Caco-2 (cell line): ENCODE measurements around the gene MYL7. TPM values are rescaled to one million over a fixed set of nuclear protein-coding genes. Genes with fewer than 3 reads are reported as not detected.
A peak's percentile ranks its signal among the peaks of the same experiment; 100 is the strongest.

Experiments
- BruUV-seq: library from RNA; stranded (reverse); fragments of 400-500 nt; replicated peaks from 2 replicates; lab custom pipeline; 2021; lab: Mats Ljungman, UMichigan
- CTCF ChIA-PET: fragments of 300-600 bp; sonication (Branson Sonifier 250); formaldehyde crosslinking; loops from one replicate; lab custom pipeline; 2022; ENCODE audit warnings: antibody characterized with exemption; lab: Charles Lee
- POLR2A ChIA-PET: fragments of 300-600 bp; sonication (Branson Sonifier 250); formaldehyde crosslinking; loops from one replicate; lab custom pipeline; 2022; ENCODE audit warnings: antibody characterized with exemption; lab: Charles Lee
- DNase-seq, 2 experiments: peaks; one replicate each; pipeline versions ENCODE4 v3.0.0 to v3.0.0-alpha.2; 2020 to 2022
- H3K27me3 ChIP-seq: replicated peaks from 2 replicates; pipeline ENCODE4 v1.6.0; 2011; ENCODE audit warnings: low read length; ENCODE audit not compliant: control insufficient read depth, insufficient read depth
- H3K36me3 ChIP-seq: 2 replicates; pipeline ENCODE4 v1.5.1; 2011; ENCODE audit warnings: low read length; ENCODE audit not compliant: control insufficient read depth, insufficient read depth
- H3K4me1 ChIP-seq: fragments of 250-450 bp; sonication (Bioruptor Pico); 2 replicates; pipeline ENCODE4 v1.5.1; 2020; ENCODE audit warnings: mild to moderate bottlenecking
- H3K4me3 ChIP-seq: 2 replicates; pipeline ENCODE4 v1.5.1; 2011; ENCODE audit warnings: low read depth, mild to moderate bottlenecking, control low read depth, low read length
- H3K9me3 ChIP-seq: fragments of 250-450 bp; sonication (Bioruptor Pico); 2 replicates; pipeline ENCODE4 v1.5.1; 2020; ENCODE audit warnings: mild to moderate bottlenecking, moderate library complexity
- H3K27ac Mint-ChIP-seq: one replicate; pipeline ENCODE4 v1.8.0; 2022; ENCODE audit warnings: mixed read lengths; ENCODE audit not compliant: unreplicated experiment
- H3K27me3 Mint-ChIP-seq: one replicate; pipeline ENCODE4 v1.8.0; 2022; ENCODE audit warnings: mixed read lengths; ENCODE audit not compliant: insufficient read depth, unreplicated experiment
- H3K36me3 Mint-ChIP-seq: one replicate; pipeline ENCODE4 v1.8.0; 2022; ENCODE audit warnings: mild to moderate bottlenecking, mixed read lengths; ENCODE audit not compliant: insufficient read depth, unreplicated experiment
- H3K4me1 Mint-ChIP-seq: one replicate; pipeline ENCODE4 v1.8.0; 2022; ENCODE audit warnings: low read depth, mixed read lengths; ENCODE audit not compliant: unreplicated experiment
- H3K4me3 Mint-ChIP-seq: one replicate; pipeline ENCODE4 v1.8.0; 2022; ENCODE audit warnings: mild to moderate bottlenecking, moderate library complexity, mixed read lengths; ENCODE audit not compliant: unreplicated experiment
- H3K9me3 Mint-ChIP-seq: one replicate; pipeline ENCODE4 v1.8.0; 2022; ENCODE audit warnings: mixed read lengths; ENCODE audit not compliant: unreplicated experiment
- CTCF ChIP-seq, 2 experiments: fragments of 200-600 bp in 1 of 2; IDR thresholded peaks; 1 replicate in 1 of 2; 2 replicates in 1 of 2; pipeline versions ENCODE4 v1.5.1 to v1.8.0; 2011 to 2022; ENCODE audit warnings: antibody characterized with exemption in 1 of 2, control low read depth in 1 of 2, inconsistent platforms in 1 of 2, low read depth in 1 of 2, low read length in 1 of 2, mild to moderate bottlenecking in 1 of 2, moderate library complexity in 1 of 2; ENCODE audit not compliant: insufficient read depth in 1 of 2, severe bottlenecking in 1 of 2, unreplicated experiment in 1 of 2
- intact Hi-C: fragments of 100-400 bp; cut with micrococcal nuclease; formaldehyde crosslinking; loops from one replicate; pipeline ENCODE4 v1.10.0; 2022; ENCODE audit not compliant: unreplicated experiment
- total RNA-seq: library from RNA; stranded (reverse); gene quantifications from 2 replicates; pipeline ENCODE4 v1.2.3, GENCODE V29; 2022

Gene MYL7
- total RNA-seq, 1 experiment from 2014 or later: 16.2 TPM

GRCh38 chr7:44153948-44154335 is 12.8 kb upstream of the MYL7 start:
- DNase-seq: no peak
- BruUV-seq: no TSS peak
- no peak overlapping the region for H3K27ac Mint-ChIP-seq
- TF ChIP-seq CTCF (IDR thresholded peaks at IDR 0.05; ENCODE audit: insufficient read depth in 1 of 2, low read depth in 1 of 2, low read length in 1 of 2, severe bottlenecking in 1 of 2, unreplicated experiment in 1 of 2): no peak
- POLR2A ChIA-PET: no interaction called here
- no peaks in the 10 kb centered on the region for H3K27me3 Mint-ChIP-seq
- H3K4me3 ChIP-seq: no peak overlapping the region
- no peaks in the 10 kb centered on the region for H3K36me3 ChIP-seq
- no peaks in the 10 kb centered on the region for H3K36me3 Mint-ChIP-seq
- H3K27me3 ChIP-seq: no peaks in the 10 kb centered on the region
- CTCF ChIA-PET: interaction anchor here (1.1 kb wide), 1 partner anchor 43 kb away, joined by 3 read pairs; no protein-coding TSS in a partner anchor
- H3K4me3 Mint-ChIP-seq: no peak overlapping the region
- H3K4me1 Mint-ChIP-seq: peaks cover 6% of the 10 kb centered on the region
- intact Hi-C loops: no loop called here
- H3K4me1 ChIP-seq: no peaks in the 10 kb centered on the region
- no peaks in the 10 kb centered on the region for H3K9me3 Mint-ChIP-seq
- no peaks in the 10 kb centered on the region for H3K9me3 ChIP-seq

- H3K9me3 ChIP-seq: no peaks in the 10 kb centered on the region
- H3K27me3 ChIP-seq: no peaks in the 10 kb centered on the region
- H3K36me3 Mint-ChIP-seq: no peaks in the 10 kb centered on the region
- intact Hi-C loops: no loop called here
- H3K4me1 ChIP-seq: no peaks in the 10 kb centered on the region
- H3K4me3 Mint-ChIP-seq: no peak overlapping the region
- BruUV-seq: no TSS peak
- no peaks in the 10 kb centered on the region for H3K27me3 Mint-ChIP-seq
- no peak for TF ChIP-seq CTCF (IDR thresholded peaks at IDR 0.05; ENCODE audit: insufficient read depth in 1 of 2, low read depth in 1 of 2, low read length in 1 of 2, severe bottlenecking in 1 of 2, unreplicated experiment in 1 of 2)
- CTCF ChIA-PET: no interaction called here
- H3K4me3 ChIP-seq: no peak overlapping the region
- peak in 1 of 2 experiments; percentile 26 for DNase-seq
- H3K36me3 ChIP-seq: no peaks in the 10 kb centered on the region
- H3K4me1 Mint-ChIP-seq: peaks cover 6% of the 10 kb centered on the region
- H3K27ac Mint-ChIP-seq: no peak overlapping the region
- no peaks in the 10 kb centered on the region for H3K9me3 Mint-ChIP-seq
- POLR2A ChIA-PET: no interaction called here
These were observed 12.1 kb upstream of the MYL7 start for GRCh38 chr7:44152971-44153947.

GRCh38 chr7:44151956-44152355 is 10.8 kb upstream of the MYL7 start:
- Histone ChIP-seq H3K36me3 (no peaks in the 10 kb centered on the region), H3K4me3 (no peak overlapping the region), H3K27me3 (no peaks in the 10 kb centered on the region), H3K4me1 (no peaks in the 10 kb centered on the region), H3K9me3 (no peaks in the 10 kb centered on the region)
- Mint-ChIP-seq H3K27ac (no peak overlapping the region), H3K9me3 (no peaks in the 10 kb centered on the region), H3K4me3 (no peak overlapping the region), H3K27me3 (no peaks in the 10 kb centered on the region), H3K36me3 (no peaks in the 10 kb centered on the region), H3K4me1 (peaks cover 6% of the 10 kb centered on the region)
- CTCF ChIA-PET: no interaction called here
- intact Hi-C loops: no loop called here
- no peak for TF ChIP-seq CTCF (IDR thresholded peaks at IDR 0.05; ENCODE audit: insufficient read depth in 1 of 2, low read depth in 1 of 2, low read length in 1 of 2, severe bottlenecking in 1 of 2, unreplicated experiment in 1 of 2)
- no peak for DNase-seq
- POLR2A ChIA-PET: no interaction called here
- no TSS peak for BruUV-seq
